Ascending aorta (tissue), 2 donors: ENCODE results near the gene NTN5. TPM values are rescaled to one million over a fixed set of nuclear protein-coding genes. Genes with fewer than 3 reads are reported as not detected.
"Not testable (repeated sequence)": the region's sequence is repeated elsewhere in the genome, so short reads cannot be mapped to it uniquely, and the experiment has no call there.

Experiments
- DNase-seq, 2 donors: peaks; one replicate each; pipeline ENCODE4 v3.0.0-alpha.2; 2019; ENCODE audit warnings: low spot score in 2 of 2
- H3K27ac ChIP-seq, 2 donors: fragments of 200-600 bp; sonication (generic); one replicate each; pipeline ENCODE4 v1.5.1; 2016 to 2017; ENCODE audit warnings: mild to moderate bottlenecking in 1 of 2
- H3K27me3 ChIP-seq: fragments of 200-600 bp; sonication (generic); one replicate; pipeline ENCODE4 v1.5.1; 2017
- H3K36me3 ChIP-seq, 2 donors: fragments of 200-600 bp; sonication (generic); one replicate each; pipeline ENCODE4 v1.5.1; 2016
- H3K4me1 ChIP-seq, 2 donors: fragments of 200-600 bp; sonication (generic); one replicate each; pipeline ENCODE4 v1.5.1; 2016 to 2017; ENCODE audit warnings: mild to moderate bottlenecking in 1 of 2
- H3K4me3 ChIP-seq, 2 donors: fragments of 200-600 bp; sonication (generic); one replicate each; pipeline ENCODE4 v1.5.1; 2016 to 2017; ENCODE audit warnings: mild to moderate bottlenecking in 1 of 2
- H3K9me3 ChIP-seq, 2 donors: fragments of 200-600 bp; sonication (generic); one replicate each; pipeline ENCODE4 v1.5.1; 2016
- intact Hi-C: fragments of 100-400 bp; cut with DNase I; formaldehyde crosslinking; loops from one replicate; pipeline ENCODE4 v1.15.1; 2023
- total RNA-seq: library from RNA; depleted of rRNA; stranded (reverse); fragments of >200 nt; gene quantifications from one replicate; pipeline ENCODE4 v1.1.0, GENCODE V29; 2016
- TF ChIP-seq, protein P1 (sequence below), 3 experiments: fragments of 200-600 bp in 2 of 3; fragments of 450-650 bp in 1 of 3; sonication (generic) in 2 of 3; IDR thresholded peaks; one replicate each; pipeline ENCODE4 v1.5.1; 2016 to 2019; ENCODE audit warnings: antibody characterized with exemption in 3 of 3, mild to moderate bottlenecking in 1 of 3, moderate library complexity in 1 of 3

Gene NTN5
- total RNA-seq, 1 donor from 2014 or later, result not detected

- H3K4me3 ChIP-seq, result peak overlapping the region in 1 of 2 donors; percentile 19
- no peak for DNase-seq
- no peaks in the 10 kb centered on the region for H3K27me3 ChIP-seq
- H3K27ac ChIP-seq, result peak overlapping the region in 1 of 2 donors; percentile 15
- H3K9me3 ChIP-seq, result no peaks in the 10 kb centered on the region
- TF ChIP-seq, protein P1, sequence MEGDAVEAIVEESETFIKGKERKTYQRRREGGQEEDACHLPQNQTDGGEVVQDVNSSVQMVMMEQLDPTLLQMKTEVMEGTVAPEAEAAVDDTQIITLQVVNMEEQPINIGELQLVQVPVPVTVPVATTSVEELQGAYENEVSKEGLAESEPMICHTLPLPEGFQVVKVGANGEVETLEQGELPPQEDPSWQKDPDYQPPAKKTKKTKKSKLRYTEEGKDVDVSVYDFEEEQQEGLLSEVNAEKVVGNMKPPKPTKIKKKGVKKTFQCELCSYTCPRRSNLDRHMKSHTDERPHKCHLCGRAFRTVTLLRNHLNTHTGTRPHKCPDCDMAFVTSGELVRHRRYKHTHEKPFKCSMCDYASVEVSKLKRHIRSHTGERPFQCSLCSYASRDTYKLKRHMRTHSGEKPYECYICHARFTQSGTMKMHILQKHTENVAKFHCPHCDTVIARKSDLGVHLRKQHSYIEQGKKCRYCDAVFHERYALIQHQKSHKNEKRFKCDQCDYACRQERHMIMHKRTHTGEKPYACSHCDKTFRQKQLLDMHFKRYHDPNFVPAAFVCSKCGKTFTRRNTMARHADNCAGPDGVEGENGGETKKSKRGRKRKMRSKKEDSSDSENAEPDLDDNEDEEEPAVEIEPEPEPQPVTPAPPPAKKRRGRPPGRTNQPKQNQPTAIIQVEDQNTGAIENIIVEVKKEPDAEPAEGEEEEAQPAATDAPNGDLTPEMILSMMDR (IDR thresholded peaks at IDR 0.05), result no peak
- H3K36me3 ChIP-seq, result no peaks in the 10 kb centered on the region
- H3K4me1 ChIP-seq, result peaks cover 12 to 19% of the 10 kb centered on the region in 2 donors
- intact Hi-C loops, result loop anchor here (10.0 kb wide), 1 partner anchor 354 kb away; the partner anchor contains the start of genes SYNGR4 and TMEM143
Observed at GRCh38 chr19:48718711-48719231, 46.0 kb upstream of the NTN5 start.

- H3K4me1 ChIP-seq, result peaks cover 15 to 24% of the 10 kb centered on the region in 2 donors
- H3K27me3 ChIP-seq, result not testable (repeated sequence)
Observed at GRCh38 chr19:48718106-48718505, 45.3 kb upstream of the NTN5 start.

GRCh38 chr19:48716562-48717291, 43.9 kb upstream of the NTN5 start:
- Histone ChIP-seq H3K9me3 (no peaks in the 10 kb centered on the region), H3K36me3 (no peaks in the 10 kb centered on the region), H3K27ac (peak overlapping the region; percentile 19 to 45), H3K4me3 (peak overlapping the region; percentile 8 to 50), H3K4me1 (peaks cover 15 to 24% of the 10 kb centered on the region in 2 donors), H3K27me3 (no peaks in the 10 kb centered on the region)
- TF ChIP-seq, protein P1 (IDR thresholded peaks at IDR 0.05), result no peak
- DNase-seq, result no peak
- intact Hi-C loops, result loop anchor here (10.0 kb wide), 1 partner anchor 352 kb away; the partner anchor contains the start of genes SYNGR4 and TMEM143

More at GRCh38 chr19:48718106-48718505, 45.3 kb upstream of the NTN5 start:
- H3K4me3 ChIP-seq, H3K36me3 ChIP-seq, H3K9me3 ChIP-seq, H3K27ac ChIP-seq, DNase-seq: not testable (repeated sequence)
- intact Hi-C loops, result loop anchor here (10.0 kb wide), 1 partner anchor 353 kb away; the partner anchor contains the start of genes SYNGR4 and TMEM143

DNA sequence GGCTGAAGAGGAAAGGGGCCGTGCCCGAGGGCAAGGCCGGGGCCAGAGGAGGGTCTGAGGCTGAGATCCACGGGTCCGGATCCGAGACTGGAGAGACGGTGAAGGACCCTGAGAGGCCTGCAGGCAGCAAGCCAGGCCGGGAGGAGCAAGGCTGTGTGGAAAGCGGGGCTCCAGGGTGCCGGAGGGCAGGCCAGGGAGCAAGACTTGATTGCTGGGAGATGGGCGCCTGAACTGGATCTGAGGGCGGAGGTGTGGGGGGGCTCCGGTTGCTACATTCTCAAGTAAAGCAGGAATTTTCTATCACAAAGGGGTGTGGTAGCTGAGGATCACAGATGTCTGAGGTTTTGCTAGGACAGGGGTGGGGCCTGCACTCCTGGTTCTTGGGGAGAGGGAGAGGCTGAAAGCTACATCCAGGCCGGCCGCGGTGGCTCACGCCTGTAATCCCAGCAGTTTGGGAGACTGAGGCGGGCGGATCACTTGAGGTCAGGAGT, 42.9 kb upstream of the NTN5 start:
- intact Hi-C loops, result loop anchor here (2.0 to 10.0 kb wide), 2 partner anchors 41 to 351 kb away; partner anchors contain the start of genes SYNGR4 and TMEM143
- peaks cover 15 to 24% of the 10 kb centered on the region in 2 donors for H3K4me1 ChIP-seq
- DNase-seq, result no peak
- peak overlapping the region in 1 of 2 donors; percentile 75 for H3K4me3 ChIP-seq
- peak overlapping the region; percentile 8 to 45 for H3K27ac ChIP-seq
- TF ChIP-seq, protein P1 (IDR thresholded peaks at IDR 0.05), result no peak
- no peaks in the 10 kb centered on the region for H3K9me3 ChIP-seq
- H3K27me3 ChIP-seq, result no peaks in the 10 kb centered on the region
- H3K36me3 ChIP-seq, result no peaks in the 10 kb centered on the region

GRCh38 chr19:48714759-48715675, 42.2 kb upstream of the NTN5 start:
- DNase-seq, result no peak
- TF ChIP-seq, protein P1 (IDR thresholded peaks at IDR 0.05), result no peak
- no peaks in the 10 kb centered on the region for H3K27me3 ChIP-seq
- H3K4me1 ChIP-seq, result peaks cover 15 to 20% of the 10 kb centered on the region in 2 donors
- H3K27ac ChIP-seq, result peak overlapping the region; percentile 69 to 79
- H3K9me3 ChIP-seq, result no peaks in the 10 kb centered on the region
- no peaks in the 10 kb centered on the region for H3K36me3 ChIP-seq
- peak overlapping the region; percentile 42 to 75 for H3K4me3 ChIP-seq
- intact Hi-C loops, result loop anchor here (1.0 to 10.0 kb wide), 5 partner anchors 23 to 350 kb away; partner anchors contain the start of genes CA11, HSD17B14, SYNGR4 and TMEM143
